Heart left ventricle (tissue), 13 donors: ENCODE data around the gene CROCC.

Experiments used
- POLR2A ChIP-seq, 2 donors: fragments of 450-650 bp; IDR thresholded peaks; one replicate each; pipeline ENCODE4 v1.6.1; 2017; ENCODE audit warnings: antibody characterized with exemption in 2 of 2, mild to moderate bottlenecking in 2 of 2, moderate library complexity in 2 of 2
- TF ChIP-seq, protein P1 (sequence below), 12 donors: fragments of 200-600 bp; sonication (generic) in 4 of 12; IDR thresholded peaks; one replicate each; pipeline versions ENCODE4 v1.5.0 to v1.8.0; 2018 to 2022; ENCODE audit warnings: antibody characterized with exemption in 12 of 12, mild to moderate bottlenecking in 5 of 12
- donor health status: ischemic (EF 13 %, LVEDD 7.1; RV severe dilation, severe dysfunction).
- donor health status: DM: no; HTN: yes; CAD: no.
- donor health status: DM: no; HTN: no; CAD: no.
- donor health status: ischemic (EF 25% LVEDD 6.9; RV normal size, moderate dysfunction).
- donor health status: ischemic (EF 25% LVEDD 5.7; RV mildly dilated, moderate dysfunction).
- donor health status: ischemic (EF 35%, LVEDD 5.7; RV mildly dilated, moderate dysfunction).
- donor health status: nonischemic (EF 11% LVEDD 7.7; RV severe dilation, severe dysfunction).
- donor health status: DM: yes; HTN: yes; CAD: no.
- donor health status: PGD.
- donor health status: ischemic (EF 29% LVEDD 5.4; RV normal size, mild dysfunction).
- donor health status: nonischemic (EF 23%, LVEDD 6.1; RV moderate dilation, normal function).

DNA sequence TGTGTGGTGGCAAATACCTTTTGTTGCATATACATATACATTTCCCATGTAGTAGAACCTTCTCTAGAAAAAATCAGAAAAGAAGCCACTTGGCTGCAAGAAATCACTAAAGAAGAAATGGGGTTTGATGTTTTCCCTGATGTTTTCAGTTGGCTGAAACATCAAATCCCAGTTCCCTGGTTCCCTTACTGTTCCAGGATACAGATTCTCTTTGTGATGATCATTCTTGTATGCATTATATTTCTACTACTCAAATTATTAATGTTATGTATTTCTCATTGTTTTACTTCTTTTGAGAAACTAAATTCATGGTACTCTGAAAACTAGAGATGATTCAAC lies 18.3 kb upstream of the CROCC start:
- no peak for TF ChIP-seq POLR2A (IDR thresholded peaks at IDR 0.05)
- TF ChIP-seq, protein P1, sequence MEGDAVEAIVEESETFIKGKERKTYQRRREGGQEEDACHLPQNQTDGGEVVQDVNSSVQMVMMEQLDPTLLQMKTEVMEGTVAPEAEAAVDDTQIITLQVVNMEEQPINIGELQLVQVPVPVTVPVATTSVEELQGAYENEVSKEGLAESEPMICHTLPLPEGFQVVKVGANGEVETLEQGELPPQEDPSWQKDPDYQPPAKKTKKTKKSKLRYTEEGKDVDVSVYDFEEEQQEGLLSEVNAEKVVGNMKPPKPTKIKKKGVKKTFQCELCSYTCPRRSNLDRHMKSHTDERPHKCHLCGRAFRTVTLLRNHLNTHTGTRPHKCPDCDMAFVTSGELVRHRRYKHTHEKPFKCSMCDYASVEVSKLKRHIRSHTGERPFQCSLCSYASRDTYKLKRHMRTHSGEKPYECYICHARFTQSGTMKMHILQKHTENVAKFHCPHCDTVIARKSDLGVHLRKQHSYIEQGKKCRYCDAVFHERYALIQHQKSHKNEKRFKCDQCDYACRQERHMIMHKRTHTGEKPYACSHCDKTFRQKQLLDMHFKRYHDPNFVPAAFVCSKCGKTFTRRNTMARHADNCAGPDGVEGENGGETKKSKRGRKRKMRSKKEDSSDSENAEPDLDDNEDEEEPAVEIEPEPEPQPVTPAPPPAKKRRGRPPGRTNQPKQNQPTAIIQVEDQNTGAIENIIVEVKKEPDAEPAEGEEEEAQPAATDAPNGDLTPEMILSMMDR (IDR thresholded peaks at IDR 0.05): no peak
